ENCODE results near the gene TRAPPC3.

Gene TRAPPC3

GRCh38 chr1:36149237-36149972, at the start of gene TRAPPC3 (continued):
- TF ChIP-seq, protein P1, sequence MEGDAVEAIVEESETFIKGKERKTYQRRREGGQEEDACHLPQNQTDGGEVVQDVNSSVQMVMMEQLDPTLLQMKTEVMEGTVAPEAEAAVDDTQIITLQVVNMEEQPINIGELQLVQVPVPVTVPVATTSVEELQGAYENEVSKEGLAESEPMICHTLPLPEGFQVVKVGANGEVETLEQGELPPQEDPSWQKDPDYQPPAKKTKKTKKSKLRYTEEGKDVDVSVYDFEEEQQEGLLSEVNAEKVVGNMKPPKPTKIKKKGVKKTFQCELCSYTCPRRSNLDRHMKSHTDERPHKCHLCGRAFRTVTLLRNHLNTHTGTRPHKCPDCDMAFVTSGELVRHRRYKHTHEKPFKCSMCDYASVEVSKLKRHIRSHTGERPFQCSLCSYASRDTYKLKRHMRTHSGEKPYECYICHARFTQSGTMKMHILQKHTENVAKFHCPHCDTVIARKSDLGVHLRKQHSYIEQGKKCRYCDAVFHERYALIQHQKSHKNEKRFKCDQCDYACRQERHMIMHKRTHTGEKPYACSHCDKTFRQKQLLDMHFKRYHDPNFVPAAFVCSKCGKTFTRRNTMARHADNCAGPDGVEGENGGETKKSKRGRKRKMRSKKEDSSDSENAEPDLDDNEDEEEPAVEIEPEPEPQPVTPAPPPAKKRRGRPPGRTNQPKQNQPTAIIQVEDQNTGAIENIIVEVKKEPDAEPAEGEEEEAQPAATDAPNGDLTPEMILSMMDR (tag by site-specific recombination; IDR thresholded peaks at IDR 0.05) = peak; percentile 99
- TF ChIP-seq ZNF777 (tag by site-specific recombination; IDR thresholded peaks at IDR 0.05; ENCODE audit: borderline replicate concordance) = peak; percentile 16; the same call in 1 of the 2 replicates
- peak; percentile 72; the same call in 1 of the 2 replicates for TF ChIP-seq ZNF184 (tag by site-specific recombination; IDR thresholded peaks at IDR 0.05)
- TF ChIP-seq ZNF121 (tag by site-specific recombination; IDR thresholded peaks at IDR 0.05) = no peak
- TF ChIP-seq SP3 (tag by site-specific recombination; IDR thresholded peaks at IDR 0.05) = peak; percentile 99
- TF ChIP-seq ZBTB11 (tag by site-specific recombination; conservative IDR thresholded peaks at IDR 0.05; ENCODE audit: low read depth) = peak; percentile 88
- TF ChIP-seq, protein P2, sequence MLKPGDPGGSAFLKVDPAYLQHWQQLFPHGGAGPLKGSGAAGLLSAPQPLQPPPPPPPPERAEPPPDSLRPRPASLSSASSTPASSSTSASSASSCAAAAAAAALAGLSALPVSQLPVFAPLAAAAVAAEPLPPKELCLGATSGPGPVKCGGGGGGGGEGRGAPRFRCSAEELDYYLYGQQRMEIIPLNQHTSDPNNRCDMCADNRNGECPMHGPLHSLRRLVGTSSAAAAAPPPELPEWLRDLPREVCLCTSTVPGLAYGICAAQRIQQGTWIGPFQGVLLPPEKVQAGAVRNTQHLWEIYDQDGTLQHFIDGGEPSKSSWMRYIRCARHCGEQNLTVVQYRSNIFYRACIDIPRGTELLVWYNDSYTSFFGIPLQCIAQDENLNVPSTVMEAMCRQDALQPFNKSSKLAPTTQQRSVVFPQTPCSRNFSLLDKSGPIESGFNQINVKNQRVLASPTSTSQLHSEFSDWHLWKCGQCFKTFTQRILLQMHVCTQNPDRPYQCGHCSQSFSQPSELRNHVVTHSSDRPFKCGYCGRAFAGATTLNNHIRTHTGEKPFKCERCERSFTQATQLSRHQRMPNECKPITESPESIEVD (tag by site-specific recombination; IDR thresholded peaks at IDR 0.05) = no peak
- TF ChIP-seq, protein P3, sequence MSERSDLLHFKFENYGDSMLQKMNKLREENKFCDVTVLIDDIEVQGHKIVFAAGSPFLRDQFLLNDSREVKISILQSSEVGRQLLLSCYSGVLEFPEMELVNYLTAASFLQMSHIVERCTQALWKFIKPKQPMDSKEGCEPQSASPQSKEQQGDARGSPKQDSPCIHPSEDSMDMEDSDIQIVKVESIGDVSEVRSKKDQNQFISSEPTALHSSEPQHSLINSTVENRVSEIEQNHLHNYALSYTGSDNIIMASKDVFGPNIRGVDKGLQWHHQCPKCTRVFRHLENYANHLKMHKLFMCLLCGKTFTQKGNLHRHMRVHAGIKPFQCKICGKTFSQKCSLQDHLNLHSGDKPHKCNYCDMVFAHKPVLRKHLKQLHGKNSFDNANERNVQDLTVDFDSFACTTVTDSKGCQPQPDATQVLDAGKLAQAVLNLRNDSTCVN (tag by site-specific recombination; optimal IDR thresholded peaks at IDR 0.05) = peak; percentile 58
- TF ChIP-seq ZNF248 (tag by site-specific recombination; IDR thresholded peaks at IDR 0.05) = no peak
- peak; percentile 61 for TF ChIP-seq ZNF366 (tag by site-specific recombination; conservative IDR thresholded peaks at IDR 0.05)
- no peak for TF ChIP-seq AEBP2 (tag by site-specific recombination; IDR thresholded peaks at IDR 0.05; ENCODE audit: borderline replicate concordance)
- TF ChIP-seq ZNF596 (tag by site-specific recombination; IDR thresholded peaks at IDR 0.05) = 0 out of 2 replicates have a peak, but pooled peaks have one; percentile 64
- TF ChIP-seq ZNF561 (tag by site-specific recombination; IDR thresholded peaks at IDR 0.05; ENCODE audit: borderline replicate concordance) = peak; percentile 32; the same call in 1 of the 2 replicates
- TF ChIP-seq ZBTB21 (tag by site-specific recombination; IDR thresholded peaks at IDR 0.05) = no peak
- peak; percentile 89 for TF ChIP-seq GLIS2 (tag by site-specific recombination; IDR thresholded peaks at IDR 0.05)
- TF ChIP-seq ZBTB48 (tag by site-specific recombination; IDR thresholded peaks at IDR 0.05) = peak; percentile 89
- TF ChIP-seq KLF16 (tag by site-specific recombination; IDR thresholded peaks at IDR 0.05) = peak; percentile 74; the same call in 1 of the 2 replicates
- TF ChIP-seq REST (tag by site-specific recombination; IDR thresholded peaks at IDR 0.05) = no peak
- peak; percentile 98 for TF ChIP-seq ZXDB (tag by site-specific recombination; IDR thresholded peaks at IDR 0.05)
- peak; percentile 99 for TF ChIP-seq ZNF654 (tag by site-specific recombination; IDR thresholded peaks at IDR 0.05; ENCODE audit: low read depth)
- TF ChIP-seq ZNF610 (tag by site-specific recombination; IDR thresholded peaks at IDR 0.05; ENCODE audit: borderline replicate concordance) = 0 out of 2 replicates have a peak, but pooled peaks have one; percentile 15
- TF ChIP-seq, protein P4, sequence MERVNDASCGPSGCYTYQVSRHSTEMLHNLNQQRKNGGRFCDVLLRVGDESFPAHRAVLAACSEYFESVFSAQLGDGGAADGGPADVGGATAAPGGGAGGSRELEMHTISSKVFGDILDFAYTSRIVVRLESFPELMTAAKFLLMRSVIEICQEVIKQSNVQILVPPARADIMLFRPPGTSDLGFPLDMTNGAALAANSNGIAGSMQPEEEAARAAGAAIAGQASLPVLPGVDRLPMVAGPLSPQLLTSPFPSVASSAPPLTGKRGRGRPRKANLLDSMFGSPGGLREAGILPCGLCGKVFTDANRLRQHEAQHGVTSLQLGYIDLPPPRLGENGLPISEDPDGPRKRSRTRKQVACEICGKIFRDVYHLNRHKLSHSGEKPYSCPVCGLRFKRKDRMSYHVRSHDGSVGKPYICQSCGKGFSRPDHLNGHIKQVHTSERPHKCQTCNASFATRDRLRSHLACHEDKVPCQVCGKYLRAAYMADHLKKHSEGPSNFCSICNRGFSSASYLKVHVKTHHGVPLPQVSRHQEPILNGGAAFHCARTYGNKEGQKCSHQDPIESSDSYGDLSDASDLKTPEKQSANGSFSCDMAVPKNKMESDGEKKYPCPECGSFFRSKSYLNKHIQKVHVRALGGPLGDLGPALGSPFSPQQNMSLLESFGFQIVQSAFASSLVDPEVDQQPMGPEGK (tag by site-specific recombination; IDR thresholded peaks at IDR 0.05) = peak; percentile 69
- peak; percentile 26; the same call in 1 of the 2 replicates for TF ChIP-seq ZNF843 (tag by site-specific recombination; IDR thresholded peaks at IDR 0.05)
